ENCODE data around the gene MSANTD1.

MSANTD1 gene

DNA sequence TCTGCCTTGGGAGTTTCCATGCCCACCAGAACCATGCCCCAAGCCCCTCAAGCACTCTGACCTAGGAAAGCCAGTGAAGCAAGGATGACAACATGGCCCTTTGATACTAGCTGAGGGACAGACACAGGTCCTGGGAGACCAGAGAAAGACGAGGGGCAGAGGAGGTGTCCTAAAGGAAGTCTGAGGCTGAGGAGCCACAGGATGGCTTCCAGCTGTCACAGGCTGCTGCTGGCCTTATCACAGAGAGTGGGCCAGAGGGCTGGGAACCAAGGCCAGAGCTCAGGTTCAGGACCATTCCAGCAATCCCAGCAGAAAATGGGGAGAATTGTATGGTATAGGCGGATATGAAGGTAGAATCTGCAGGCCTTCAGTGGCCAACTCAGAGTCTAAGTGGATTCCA lies 31.7 kb upstream of the MSANTD1 start:
- no peak for DNase-seq (ENCODE audit: low read depth in 2 of 2)
- no peak for TF ChIP-seq CTCF (IDR thresholded peaks at IDR 0.05; ENCODE audit: low read depth, low read length)
- H3K4me3 ChIP-seq (replicated peaks in 1 of 2; ENCODE audit: low read depth in 2 of 2, low read length in 2 of 2): no peak overlapping the region

- DNase-seq (ENCODE audit: low read depth in 2 of 2): no peak
Measured at GRCh38 chr4:3217771-3218170, 31.2 kb upstream of the MSANTD1 start.

DNA sequence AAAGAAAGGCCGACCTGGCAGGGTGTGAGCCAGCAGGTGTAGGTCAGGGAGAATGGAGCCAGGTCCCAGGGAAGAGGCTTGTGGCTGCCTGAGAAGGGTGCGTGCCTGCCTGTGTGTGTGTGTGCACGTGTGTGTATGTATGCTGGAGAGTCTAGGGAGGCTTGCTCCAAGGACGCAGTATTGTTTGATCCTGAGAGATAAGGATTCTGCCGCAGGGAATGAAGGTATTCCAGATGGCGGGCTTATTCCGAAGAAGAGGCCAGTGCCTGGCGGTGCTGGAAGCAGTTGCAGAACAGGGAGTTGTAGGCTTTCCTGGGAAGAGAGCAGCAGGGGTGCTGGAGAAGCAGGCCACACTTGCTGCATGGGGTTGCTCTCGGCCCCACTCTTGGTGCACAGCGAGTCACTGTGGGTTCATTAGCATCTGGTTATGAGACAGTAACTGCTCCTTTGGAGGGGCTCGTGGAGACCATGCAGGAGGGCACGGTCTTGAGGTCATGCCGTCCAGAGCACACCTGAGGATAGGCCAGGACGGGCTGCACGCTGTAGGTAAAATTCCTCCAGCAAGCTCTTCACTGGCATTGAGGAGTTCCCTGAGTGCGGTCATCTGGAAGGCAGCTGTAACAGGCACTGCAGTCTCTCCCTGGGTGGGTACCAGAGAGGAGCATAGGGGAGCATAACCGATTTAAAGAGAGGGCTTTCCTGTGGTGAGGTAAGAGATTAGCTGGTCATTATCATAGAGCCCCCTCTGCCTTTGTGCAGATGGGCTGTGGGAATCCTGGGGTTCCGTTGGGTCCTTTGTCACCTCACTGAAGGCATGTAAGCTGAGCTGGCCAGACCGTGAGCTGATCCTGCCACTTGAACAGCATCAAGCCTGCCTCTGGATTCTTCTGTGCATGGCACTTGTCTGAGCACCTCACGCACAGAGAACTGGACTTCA lies 29.9 kb upstream of the MSANTD1 start:
- no peak overlapping the region for H3K4me3 ChIP-seq (replicated peaks in 1 of 2; ENCODE audit: low read depth in 2 of 2, low read length in 2 of 2)
- TF ChIP-seq CTCF (IDR thresholded peaks at IDR 0.05; ENCODE audit: low read depth, low read length): no peak

More at GRCh38 chr4:3217771-3218170, 31.2 kb upstream of the MSANTD1 start:
- H3K4me3 ChIP-seq (replicated peaks in 1 of 2; ENCODE audit: low read depth in 2 of 2, low read length in 2 of 2): no peak overlapping the region
- no peak for TF ChIP-seq CTCF (IDR thresholded peaks at IDR 0.05; ENCODE audit: low read depth, low read length)

GRCh38 chr4:3219761-3220475 lies 29.0 kb upstream of the MSANTD1 start:
- H3K4me3 ChIP-seq (replicated peaks in 1 of 2; ENCODE audit: low read depth in 2 of 2, low read length in 2 of 2): no peak overlapping the region
- TF ChIP-seq CTCF (IDR thresholded peaks at IDR 0.05; ENCODE audit: low read depth, low read length): no peak
- no peak for DNase-seq (ENCODE audit: low read depth in 2 of 2)

More for the DNA sequence above, 29.9 kb upstream of the MSANTD1 start:
- DNase-seq (ENCODE audit: low read depth in 2 of 2): no peak

DNA sequence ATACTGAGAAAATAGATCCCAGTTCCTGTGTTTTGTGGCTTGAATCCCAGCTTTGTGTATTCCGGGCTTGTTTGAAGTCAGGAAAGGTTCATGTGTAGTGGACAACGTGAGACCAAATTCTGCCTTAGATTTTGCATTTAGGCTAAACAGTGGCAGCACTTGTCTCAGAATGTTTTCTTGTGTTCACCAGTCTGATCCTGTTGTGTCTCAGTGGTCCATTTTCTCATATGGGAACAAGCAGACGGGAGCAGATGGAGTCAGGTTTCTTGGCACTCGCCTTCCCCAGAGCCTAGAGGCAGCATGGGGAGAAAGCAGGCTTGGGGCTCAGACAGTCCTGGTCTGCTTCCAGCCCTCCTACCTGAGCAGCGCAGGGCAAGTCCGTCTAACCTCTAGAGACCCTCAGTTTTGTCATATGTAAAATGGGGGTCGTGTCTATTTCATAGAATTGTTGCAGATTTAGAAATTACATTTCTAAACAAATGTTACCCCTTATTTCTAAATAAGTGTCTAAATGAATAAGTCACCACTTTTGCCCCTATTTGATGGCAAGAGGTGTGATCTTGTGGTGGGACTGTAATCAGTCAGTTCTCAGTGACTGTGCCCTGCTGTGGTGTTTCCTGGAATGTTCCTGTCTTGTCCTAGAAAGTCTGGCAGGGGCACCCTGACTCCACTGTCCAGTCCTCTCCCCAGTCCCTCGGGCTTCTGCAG lies 28.3 kb upstream of the MSANTD1 start:
- TF ChIP-seq CTCF (IDR thresholded peaks at IDR 0.05; ENCODE audit: low read depth, low read length): no peak
- no peak for DNase-seq (ENCODE audit: low read depth in 2 of 2)
- no peak overlapping the region for H3K4me3 ChIP-seq (replicated peaks in 1 of 2; ENCODE audit: low read depth in 2 of 2, low read length in 2 of 2)

- H3K4me3 ChIP-seq (replicated peaks in 1 of 2; ENCODE audit: low read depth in 2 of 2, low read length in 2 of 2): no peak overlapping the region
- DNase-seq (ENCODE audit: low read depth in 2 of 2): no peak
- no peak for TF ChIP-seq CTCF (IDR thresholded peaks at IDR 0.05; ENCODE audit: low read depth, low read length)
Measured at GRCh38 chr4:3221184-3221494, 27.8 kb upstream of the MSANTD1 start.
